ENCODE data around the gene MUS81.
"Not testable (repeated sequence)": the region's sequence is repeated elsewhere in the genome, so short reads cannot be mapped to it uniquely, and the experiment has no call there.

- not testable (repeated sequence) for TF ChIP-seq CTCF, POLR2A, EP300 (IDR thresholded peaks at IDR 0.05)
These were observed 31.9 kb downstream of the MUS81 start for GRCh38 chr11:65892137-65892540.

All from ovary (tissue), 3 donors.